PFSK-1 (cell line): Measurements from ENCODE around the gene LCA5L.

Source experiments
- SIN3A ChIP-seq: IDR thresholded peaks from 2 replicates; pipeline ENCODE4 v1.6.1; 2012; ENCODE audit warnings: mild to moderate bottlenecking, low read length, moderate library complexity, borderline replicate concordance; ENCODE audit not compliant: insufficient read depth
- TAF1 ChIP-seq: IDR thresholded peaks from 2 replicates; pipeline ENCODE4 v1.6.1; 2012; ENCODE audit warnings: low read length, control low read depth, borderline replicate concordance; ENCODE audit not compliant: insufficient read depth

DNA sequence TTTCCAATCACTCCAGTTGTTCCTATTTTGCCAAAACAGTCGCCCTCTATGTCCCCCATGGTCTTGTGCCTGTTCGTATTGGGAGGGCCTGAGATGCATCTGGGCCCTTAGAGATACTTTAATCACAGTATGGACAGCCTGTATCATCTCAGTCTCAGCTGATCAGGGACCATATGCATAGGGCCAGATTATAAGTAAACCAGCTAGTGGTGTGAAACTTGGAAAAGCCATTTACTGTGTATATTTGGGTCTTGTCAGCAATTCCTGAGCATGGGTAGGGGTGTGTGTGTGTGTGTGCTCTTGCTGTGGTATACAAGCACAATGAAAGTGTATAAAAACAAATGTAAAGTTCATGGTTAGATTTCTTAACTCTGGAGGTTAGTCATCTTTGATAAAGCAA lies 29.0 kb upstream of the LCA5L start:
- TF ChIP-seq SIN3A (no peak), TAF1 (no peak)
